Uterus (tissue), 2 donors: ENCODE data around the gene NEUROG3.

Experiments
- CTCF ChIP-seq, 4 experiments: fragments of 200-600 bp in 2 of 4; fragments of 450-650 bp in 2 of 4; sonication (generic) in 2 of 4; IDR thresholded peaks; one replicate each; pipeline ENCODE4 v1.5.1; 2016 to 2019; ENCODE audit warnings: antibody characterized with exemption in 4 of 4, mild to moderate bottlenecking in 2 of 4, moderate library complexity in 1 of 4
- POLR2A ChIP-seq, 2 donors: fragments of 450-650 bp; IDR thresholded peaks; one replicate each; pipeline ENCODE4 v1.6.1; 2016; ENCODE audit warnings: antibody characterized with exemption in 2 of 2, mild to moderate bottlenecking in 1 of 2, moderate library complexity in 1 of 2

GRCh38 chr10:69537449-69537848 is 35.8 kb downstream of the NEUROG3 start:
- TF ChIP-seq CTCF (IDR thresholded peaks at IDR 0.05) (no peak), POLR2A (IDR thresholded peaks at IDR 0.05) (no peak)
